ENCODE data around the gene USH1C. TPM values are rescaled to one million over a fixed set of nuclear protein-coding genes. Genes with fewer than 3 reads are reported as not detected.

USH1C gene
- total and polyA plus RNA-seq, 8 donors, result 4.8 to 107 (median 22.2) TPM

- no peak overlapping the region for H3K4me3 ChIP-seq
- H3K9me3 ChIP-seq, result no peaks in the 10 kb centered on the region
- WGBS, 5 donors, result 79 to 88% (median 84%) methylated on average over 7 to 17 of the region's 17 CpGs
- H3K4me1 ChIP-seq, result no peaks in the 10 kb centered on the region
- no peak for DNase-seq
- H3K27me3 ChIP-seq, result peaks cover 0 to 5% (median 0%) of the 10 kb centered on the region in 3 donors
- intact Hi-C loops (cut with DNase I; ENCODE audit: low total_unique reads), result no loop called here
- TF ChIP-seq POLR2AphosphoS5 (IDR thresholded peaks at IDR 0.05) (no peak), POLR2A (IDR thresholded peaks at IDR 0.05) (no peak), EP300 (IDR thresholded peaks at IDR 0.05) (no peak), CTCF (IDR thresholded peaks at IDR 0.05) (no peak)
- H3K36me3 ChIP-seq, result peaks cover 0 to 27% (median 6%) of the 10 kb centered on the region in 4 donors
- no peak overlapping the region for H3K27ac ChIP-seq
Observed at GRCh38 chr11:17522655-17523054, 21.6 kb downstream of the USH1C start.

- DNase-seq, result no peak
- Histone ChIP-seq H3K27ac (no peak overlapping the region), H3K36me3 (peaks cover 0 to 28% (median 10%) of the 10 kb centered on the region in 4 donors), H3K4me1 (no peaks in the 10 kb centered on the region), H3K4me3 (no peak overlapping the region), H3K9me3 (no peaks in the 10 kb centered on the region), H3K27me3 (peaks cover 0 to 10% (median 0%) of the 10 kb centered on the region in 3 donors)
- intact Hi-C loops (cut with DNase I; ENCODE audit: low total_unique reads), result no loop called here
- TF ChIP-seq EP300 (IDR thresholded peaks at IDR 0.05) (no peak), POLR2AphosphoS5 (IDR thresholded peaks at IDR 0.05) (no peak), CTCF (IDR thresholded peaks at IDR 0.05) (no peak), POLR2A (IDR thresholded peaks at IDR 0.05) (no peak)
- WGBS, 5 donors, result 80 to 87% (median 86%) methylated on average over 9 to 11 of the region's 11 CpGs
Observed at GRCh38 chr11:17521106-17521900, 22.9 kb downstream of the USH1C start.

GRCh38 chr11:17519061-17519885 lies 24.9 kb downstream of the USH1C start:
- Histone ChIP-seq H3K27me3 (peaks cover 0 to 10% (median 0%) of the 10 kb centered on the region in 3 donors), H3K4me1 (no peaks in the 10 kb centered on the region), H3K9me3 (no peaks in the 10 kb centered on the region), H3K4me3 (no peak overlapping the region), H3K36me3 (peaks cover 0 to 21% (median 10%) of the 10 kb centered on the region in 4 donors), H3K27ac (no peak overlapping the region)
- DNase-seq, result no peak
- 73 to 76% (median 74%) methylated on average over 7 of the region's 7 CpGs for WGBS, 5 donors
- intact Hi-C loops (cut with DNase I; ENCODE audit: low total_unique reads), result no loop called here
- TF ChIP-seq CTCF (IDR thresholded peaks at IDR 0.05), result no peak

GRCh38 chr11:17518366-17518765 lies 25.9 kb downstream of the USH1C start:
- Histone ChIP-seq H3K9me3 (no peaks in the 10 kb centered on the region), H3K27ac (no peak overlapping the region), H3K27me3 (peaks cover 0 to 10% (median 0%) of the 10 kb centered on the region in 3 donors), H3K4me1 (no peaks in the 10 kb centered on the region), H3K36me3 (peaks cover 0 to 19% (median 10%) of the 10 kb centered on the region in 4 donors), H3K4me3 (no peak overlapping the region)
- WGBS, 5 donors, result 77 to 93% (median 86%) methylated on average over 2 of the region's 2 CpGs
- no peak for DNase-seq
- TF ChIP-seq POLR2AphosphoS5 (IDR thresholded peaks at IDR 0.05), result no peak
- intact Hi-C loops (cut with DNase I; ENCODE audit: low total_unique reads), result no loop called here
